K562 (cell line): Measurements from ENCODE around the gene SYNJ2.

Experiments
- CHCHD3 ChIP-seq: fragments of 250-450 bp; sonication (Bioruptor Pico); IDR thresholded peaks from 2 replicates; pipeline ENCODE4 v2.1.2; 2022; ENCODE audit warnings: mild to moderate bottlenecking
- ELF4 ChIP-seq: fragments of 450-650 bp; formaldehyde crosslinking; IDR thresholded peaks from 2 replicates; pipeline ENCODE4 v1.4.0; 2022; ENCODE audit warnings: missing genetic modification characterization

DNA sequence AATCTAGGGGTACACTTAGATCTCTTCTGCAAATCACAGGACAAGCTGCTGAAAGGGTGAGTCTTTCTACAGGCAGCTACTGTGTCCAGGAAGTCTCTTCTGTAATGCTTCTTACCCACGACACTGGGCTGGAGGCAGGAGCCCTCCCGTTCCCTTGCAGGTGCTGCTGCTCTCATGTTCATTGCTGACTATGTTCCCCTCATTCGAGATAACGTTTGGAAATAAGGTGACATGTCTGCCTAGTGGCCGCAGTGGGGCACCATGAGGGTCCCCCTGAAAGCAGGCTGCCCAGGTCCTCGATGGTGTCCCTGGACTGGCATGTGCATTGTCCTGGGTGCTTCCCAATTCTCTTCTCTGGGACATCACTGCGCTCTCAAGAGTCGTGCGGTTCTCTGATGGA is 74.7 kb downstream of the SYNJ2 start:
- TF ChIP-seq ELF4 (CRISPR knock-in tag) (no peak), CHCHD3 (CRISPR knock-in tag) (no peak)
